CD4-positive, alpha-beta T cell treated with Interleukin-6 at 100 ng/mL for 8 hours (primary cell): ENCODE data around the gene ROR2.
"Not testable (repeated sequence)": the region's sequence is repeated elsewhere in the genome, so short reads cannot be mapped to it uniquely, and the experiment has no call there.

Experiments used
- DNase-seq: peaks from one replicate; pipeline ENCODE4 v3.0.0-alpha.2; 2020; ENCODE audit warnings: mixed read lengths, low spot score

Gene ROR2

GRCh38 chr9:91629718-91630117, 320.3 kb downstream of the ROR2 start:
- no peak for DNase-seq

- no peak for DNase-seq
Measured at GRCh38 chr9:91628892-91629291, 321.1 kb downstream of the ROR2 start.

GRCh38 chr9:91625331-91625730, 324.7 kb downstream of the ROR2 start:
- DNase-seq, result no peak

GRCh38 chr9:91623004-91623403, 327.0 kb downstream of the ROR2 start:
- no peak for DNase-seq

GRCh38 chr9:91622121-91622520, 327.9 kb downstream of the ROR2 start:
- DNase-seq, result not testable (repeated sequence)

- not testable (repeated sequence) for DNase-seq
Measured at GRCh38 chr9:91614044-91614443, 336.0 kb downstream of the ROR2 start.

- no peak for DNase-seq
Measured at GRCh38 chr9:91611582-91611981, 338.4 kb downstream of the ROR2 start.

- no peak for DNase-seq
Measured at GRCh38 chr9:91606255-91606995, 343.6 kb downstream of the ROR2 start.

- DNase-seq, result no peak
Measured at GRCh38 chr9:91604451-91605179, 345.4 kb downstream of the ROR2 start.

- DNase-seq, result no peak
Measured at GRCh38 chr9:91603932-91604331, 346.1 kb downstream of the ROR2 start.

GRCh38 chr9:91599564-91599963, 350.5 kb downstream of the ROR2 start:
- DNase-seq, result no peak

GRCh38 chr9:91591627-91592026, 358.4 kb downstream of the ROR2 start:
- DNase-seq, result no peak

- DNase-seq, result no peak
Measured at GRCh38 chr9:91589101-91589553, 360.9 kb downstream of the ROR2 start.

GRCh38 chr9:91586282-91586681, 363.7 kb downstream of the ROR2 start:
- DNase-seq, result no peak

- DNase-seq, result no peak
Measured at GRCh38 chr9:91583966-91584365, 366.1 kb downstream of the ROR2 start.

GRCh38 chr9:91583161-91583875, 366.7 kb downstream of the ROR2 start:
- DNase-seq, result no peak

- DNase-seq, result no peak
Measured at GRCh38 chr9:91582181-91582580, 367.8 kb downstream of the ROR2 start.

- DNase-seq, result no peak
Measured at GRCh38 chr9:91580136-91580535, 369.9 kb downstream of the ROR2 start.

- no peak for DNase-seq
Measured at GRCh38 chr9:91578911-91579310, 371.1 kb downstream of the ROR2 start.

GRCh38 chr9:91577633-91578061, 372.4 kb downstream of the ROR2 start:
- no peak for DNase-seq

- DNase-seq, result no peak
Measured at GRCh38 chr9:91572811-91573210, 377.2 kb downstream of the ROR2 start.

- no peak for DNase-seq
Measured at GRCh38 chr9:91572044-91572443, 378.0 kb downstream of the ROR2 start.

GRCh38 chr9:91571036-91571435, 379.0 kb downstream of the ROR2 start:
- no peak for DNase-seq
